Vagina (tissue), 2 donors: Measurements from ENCODE around the gene CD70. TPM values are rescaled to one million over a fixed set of nuclear protein-coding genes. Genes with fewer than 3 reads are reported as not detected.
"Not testable (repeated sequence)": the region's sequence is repeated elsewhere in the genome, so short reads cannot be mapped to it uniquely, and the experiment has no call there.

Source experiments
- DNase-seq, 2 donors: peaks; one replicate each; pipeline ENCODE4 v3.0.0-alpha.2; 2017; ENCODE audit errors: extremely low spot score in 2 of 2
- H3K27ac ChIP-seq: fragments of 200-600 bp; sonication (generic); one replicate; pipeline ENCODE4 v1.5.1; 2019
- H3K27me3 ChIP-seq: fragments of 200-600 bp; sonication (generic); one replicate; pipeline ENCODE4 v1.5.1; 2019
- H3K36me3 ChIP-seq, 2 donors: fragments of 200-600 bp; sonication (generic); one replicate each; pipeline ENCODE4 v1.5.1; 2017 to 2019
- H3K4me1 ChIP-seq: fragments of 200-600 bp; sonication (generic); one replicate; pipeline ENCODE4 v1.5.1; 2019
- H3K4me3 ChIP-seq, 2 donors: fragments of 200-600 bp; sonication (generic); 1 replicate in 1 of 2; 2 replicates in 1 of 2; pipeline ENCODE4 v1.5.1; 2016 to 2019
- H3K9me3 ChIP-seq: fragments of 200-600 bp; sonication (generic); one replicate; pipeline ENCODE4 v1.5.1; 2019
- CTCF ChIP-seq, 3 experiments: fragments of 450-650 bp in 2 of 3; fragments of 200-600 bp in 1 of 3; sonication (generic) in 1 of 3; IDR thresholded peaks; one replicate each; pipeline ENCODE4 v1.5.1; 2017 to 2019; ENCODE audit warnings: antibody characterized with exemption in 3 of 3, mild to moderate bottlenecking in 2 of 3, moderate library complexity in 2 of 3
- POLR2A ChIP-seq, 2 donors: fragments of 450-650 bp; IDR thresholded peaks; one replicate each; pipeline ENCODE4 v1.6.1; 2017; ENCODE audit warnings: antibody characterized with exemption in 2 of 2, mild to moderate bottlenecking in 2 of 2, moderate library complexity in 2 of 2
- POLR2AphosphoS5 ChIP-seq, 2 donors: sonication (generic); formaldehyde crosslinking; IDR thresholded peaks; one replicate each; pipeline ENCODE4 v1.9.0; 2017; ENCODE audit warnings: antibody characterized with exemption in 2 of 2, mild to moderate bottlenecking in 2 of 2, low read depth in 1 of 2; ENCODE audit not compliant: insufficient read depth in 1 of 2
- intact Hi-C: fragments of 100-400 bp; cut with DNase I; formaldehyde crosslinking; loops from one replicate; pipeline ENCODE4 v1.15.1; 2023
- total RNA-seq: library from RNA; depleted of rRNA; stranded (reverse); fragments of >200 nt; gene quantifications from one replicate; pipeline ENCODE4 v1.2.3, GENCODE V29; 2016

Gene CD70
- total RNA-seq, 1 donor from 2014 or later = not detected

- no peak overlapping the region for H3K4me3 ChIP-seq
- intact Hi-C loops = no loop called here
- no peak for DNase-seq
Measured at GRCh38 chr19:6586726-6587092, 4.2 kb downstream of the CD70 start.

GRCh38 chr19:6586056-6586455 is 4.9 kb downstream of the CD70 start:
- no peak overlapping the region for H3K27ac ChIP-seq
- no peak for DNase-seq
- no peak for TF ChIP-seq POLR2AphosphoS5 (IDR thresholded peaks at IDR 0.05; ENCODE audit: insufficient read depth in 1 of 2, low read depth in 1 of 2)
- TF ChIP-seq POLR2A (IDR thresholded peaks at IDR 0.05) = no peak
- TF ChIP-seq CTCF (IDR thresholded peaks at IDR 0.05) = no peak
- intact Hi-C loops = no loop called here
- H3K9me3 ChIP-seq = no peaks in the 10 kb centered on the region
- no peaks in the 10 kb centered on the region for H3K27me3 ChIP-seq
- H3K4me1 ChIP-seq = peaks cover 12% of the 10 kb centered on the region
- H3K36me3 ChIP-seq = no peaks in the 10 kb centered on the region
- no peak overlapping the region for H3K4me3 ChIP-seq

More at GRCh38 chr19:6586726-6587092, 4.2 kb downstream of the CD70 start:
- Histone ChIP-seq H3K27ac (no peak overlapping the region), H3K36me3 (no peaks in the 10 kb centered on the region), H3K27me3 (no peaks in the 10 kb centered on the region), H3K9me3 (no peaks in the 10 kb centered on the region), H3K4me1 (peaks cover 14% of the 10 kb centered on the region)
- TF ChIP-seq POLR2AphosphoS5 (IDR thresholded peaks at IDR 0.05; ENCODE audit: insufficient read depth in 1 of 2, low read depth in 1 of 2) (no peak), CTCF (IDR thresholded peaks at IDR 0.05) (no peak), POLR2A (IDR thresholded peaks at IDR 0.05) (no peak)

GRCh38 chr19:6582515-6583484 is 8.2 kb downstream of the CD70 start:
- H3K4me3 ChIP-seq, DNase-seq, H3K27ac ChIP-seq, H3K4me1 ChIP-seq, intact Hi-C loops, H3K27me3 ChIP-seq, H3K9me3 ChIP-seq, H3K36me3 ChIP-seq: not testable (repeated sequence)

- peaks cover 6% of the 10 kb centered on the region for H3K4me1 ChIP-seq
- H3K4me3 ChIP-seq = no peak overlapping the region
- intact Hi-C loops = no loop called here
- no peaks in the 10 kb centered on the region for H3K9me3 ChIP-seq
- no peaks in the 10 kb centered on the region for H3K36me3 ChIP-seq
- H3K27ac ChIP-seq = no peak overlapping the region
- no peaks in the 10 kb centered on the region for H3K27me3 ChIP-seq
- no peak for DNase-seq
- TF ChIP-seq POLR2AphosphoS5 (IDR thresholded peaks at IDR 0.05; ENCODE audit: insufficient read depth in 1 of 2, low read depth in 1 of 2) (peak in 1 of 2 donors; percentile 9), POLR2A (IDR thresholded peaks at IDR 0.05) (no peak)
Measured at GRCh38 chr19:6580313-6580712, 10.6 kb downstream of the CD70 start.

GRCh38 chr19:6579450-6580178 is 11.3 kb downstream of the CD70 start:
- no peak overlapping the region for H3K4me3 ChIP-seq
- H3K9me3 ChIP-seq = no peaks in the 10 kb centered on the region
- peaks cover 6% of the 10 kb centered on the region for H3K4me1 ChIP-seq
- no peaks in the 10 kb centered on the region for H3K36me3 ChIP-seq
- no peak for DNase-seq
- intact Hi-C loops = no loop called here
- TF ChIP-seq POLR2AphosphoS5 (IDR thresholded peaks at IDR 0.05; ENCODE audit: insufficient read depth in 1 of 2, low read depth in 1 of 2) = no peak
- H3K27me3 ChIP-seq = no peaks in the 10 kb centered on the region
- no peak overlapping the region for H3K27ac ChIP-seq

GRCh38 chr19:6577476-6578125 is 13.3 kb downstream of the CD70 start:
- intact Hi-C loops = no loop called here
- no peak for DNase-seq
- H3K4me3 ChIP-seq = no peak overlapping the region
- no peaks in the 10 kb centered on the region for H3K36me3 ChIP-seq
- peaks cover 6% of the 10 kb centered on the region for H3K4me1 ChIP-seq
- TF ChIP-seq POLR2A (IDR thresholded peaks at IDR 0.05) (no peak), CTCF (IDR thresholded peaks at IDR 0.05) (no peak), POLR2AphosphoS5 (IDR thresholded peaks at IDR 0.05; ENCODE audit: insufficient read depth in 1 of 2, low read depth in 1 of 2) (no peak)
- H3K27me3 ChIP-seq = no peaks in the 10 kb centered on the region
- no peaks in the 10 kb centered on the region for H3K9me3 ChIP-seq
- H3K27ac ChIP-seq = no peak overlapping the region
